A549 (cell line): Measurements from ENCODE around the gene EFS. TPM values are rescaled to one million over a fixed set of nuclear protein-coding genes. Genes with fewer than 3 reads are reported as not detected.

Experiments
- ATAC-seq, 2 experiments: fragments of 200-7000 bp in 1 of 2; fragments of >200 bp in 1 of 2; cut with Nextera tagmentation in 1 of 2; cut with Tn5 transposase in 1 of 2; 3 replicates each; pipeline versions ENCODE4 v1.8.0 to v1.9.1; 2018 to 2020; ENCODE audit warnings: mild to moderate bottlenecking in 1 of 2, moderate library complexity in 1 of 2
- CTCF ChIA-PET: fragments of 300-600 bp; sonication (Branson Sonifier 250); formaldehyde crosslinking; extraction: SDS; loops from one replicate; lab custom pipeline; 2021; ENCODE audit warnings: antibody characterized with exemption, inconsistent platforms; lab: Yijun Ruan, JAX
- POLR2A ChIA-PET: fragments of 350-600 bp; formaldehyde crosslinking; extraction: SDS; loops from one replicate; lab custom pipeline; 2021; ENCODE audit warnings: antibody characterized with exemption, inconsistent platforms; lab: Yijun Ruan, JAX
- DNase-seq, 2 experiments: peaks; one replicate each; pipeline versions ENCODE4 v3.0.0 to v3.0.0-alpha.2; 2011 to 2016; ENCODE audit warnings: low read depth in 1 of 2, low spot score in 1 of 2
- FAIRE-seq: peaks from 2 replicates; lab custom pipeline; 2011; peaks lifted over from hg19 to GRCh38; lab: Jason Lieb, UNC
- H3K27ac ChIP-seq, 2 experiments: fragments of >200 bp; sonication (Bioruptor Twin); formaldehyde crosslinking; 3 replicates each; pipeline ENCODE4 v1.5.1; 2016 to 2017
- H3K4me1 ChIP-seq: fragments of >200 bp; sonication (Bioruptor Twin); formaldehyde crosslinking; 3 replicates; pipeline ENCODE4 v1.6.1; 2016
- H3K4me2 ChIP-seq: fragments of >200 bp; sonication (Bioruptor Twin); formaldehyde crosslinking; 3 replicates; pipeline ENCODE4 v1.6.1; 2016
- H3K4me3 ChIP-seq: fragments of >200 bp; sonication (Bioruptor Twin); formaldehyde crosslinking; 3 replicates; pipeline ENCODE4 v1.5.1; 2016
- H3K9me3 ChIP-seq: fragments of >200 bp; sonication (Bioruptor Twin); formaldehyde crosslinking; 3 replicates; pipeline ENCODE4 v1.6.1; 2016
- BHLHE40 ChIP-seq: IDR thresholded peaks from 2 replicates; pipeline ENCODE4 v1.6.1; 2012; ENCODE audit warnings: low read depth, low read length, inconsistent platforms
- CHD2 ChIP-seq: fragments of 150-350 bp; IDR thresholded peaks from 2 replicates; pipeline ENCODE4 v1.6.1; 2014; ENCODE audit warnings: low read length; ENCODE audit not compliant: partially characterized antibody
- EHMT2 ChIP-seq: fragments of 200-600 bp; sonication (generic); IDR thresholded peaks from 2 replicates; pipeline ENCODE4 v1.6.1; 2016; ENCODE audit warnings: antibody characterized with exemption, low read depth, mild to moderate bottlenecking, moderate library complexity
- FOSB ChIP-seq: fragments of 250-450 bp; sonication (Bioruptor Pico); IDR thresholded peaks from 2 replicates; pipeline ENCODE4 v1.5.0; 2020; ENCODE audit warnings: mild to moderate bottlenecking, moderate library complexity
- FOXS1 ChIP-seq: fragments of 250-450 bp; sonication (Bioruptor Pico); IDR thresholded peaks from 2 replicates; pipeline ENCODE4 v1.5.0; 2020; ENCODE audit warnings: mild to moderate bottlenecking, moderate library complexity
- HEYL ChIP-seq: fragments of 250-450 bp; sonication (Bioruptor Pico); IDR thresholded peaks from 2 replicates; pipeline ENCODE4 v1.8.0; 2021; ENCODE audit warnings: mild to moderate bottlenecking, moderate library complexity
- HOXA7 ChIP-seq: fragments of 250-450 bp; sonication (Bioruptor Pico); IDR thresholded peaks from 2 replicates; pipeline ENCODE4 v1.5.0; 2020; ENCODE audit warnings: mild to moderate bottlenecking, moderate library complexity
- JUN ChIP-seq, 2 experiments: fragments of >200 bp; sonication (Bioruptor Twin); formaldehyde crosslinking; IDR thresholded peaks; 2 replicates in 1 of 2; 3 replicates in 1 of 2; pipeline ENCODE4 v1.6.1; 2016 to 2017
- MAZ ChIP-seq: fragments of 150-350 bp; IDR thresholded peaks from 2 replicates; pipeline ENCODE4 v1.6.1; 2014; ENCODE audit warnings: antibody characterized with exemption, low read depth, low read length, borderline replicate concordance
- NPAS2 ChIP-seq: fragments of 250-450 bp; sonication (Bioruptor Pico); IDR thresholded peaks from 2 replicates; pipeline ENCODE4 v1.8.0; 2022; ENCODE audit warnings: mild to moderate bottlenecking, moderate library complexity, borderline replicate concordance
- NR3C1 ChIP-seq: fragments of >200 bp; sonication (Bioruptor Twin); formaldehyde crosslinking; IDR thresholded peaks from 3 replicates; pipeline ENCODE4 v1.6.1; 2017
- PHF8 ChIP-seq: fragments of 200-600 bp; sonication (generic); IDR thresholded peaks from 2 replicates; pipeline ENCODE4 v1.6.1; 2016; ENCODE audit warnings: low read depth, mild to moderate bottlenecking, antibody characterized with exemption, moderate library complexity, borderline replicate concordance
- RAD21 ChIP-seq, 2 experiments: fragments of >200 bp in 1 of 2; sonication (Bioruptor Twin) in 1 of 2; formaldehyde crosslinking in 1 of 2; IDR thresholded peaks in 1 of 2; conservative IDR thresholded peaks in 1 of 2; 2 replicates in 1 of 2; 3 replicates in 1 of 2; pipeline ENCODE4 v1.6.1; 2012 to 2018; ENCODE audit warnings: inconsistent platforms in 1 of 2
- RARB ChIP-seq: fragments of 250-450 bp; sonication (Bioruptor Pico); IDR thresholded peaks from 2 replicates; pipeline ENCODE4 v1.8.0; 2021; ENCODE audit warnings: mild to moderate bottlenecking, moderate library complexity
- SMC3 ChIP-seq: fragments of >200 bp; sonication (Bioruptor Twin); formaldehyde crosslinking; IDR thresholded peaks from 3 replicates; pipeline ENCODE4 v1.6.1; 2018; ENCODE audit warnings: inconsistent platforms
- ZC3H11A ChIP-seq: fragments of 450-650 bp; IDR thresholded peaks from 2 replicates; pipeline ENCODE4 v1.6.1; 2014; ENCODE audit warnings: antibody characterized with exemption, mild to moderate bottlenecking
- ZFP36 ChIP-seq: fragments of 450-650 bp; IDR thresholded peaks from 2 replicates; pipeline ENCODE4 v1.6.1; 2014; ENCODE audit warnings: borderline replicate concordance; ENCODE audit not compliant: partially characterized antibody
- WGBS: methylation state at CpG from one replicate; pipeline ENCODE4 v1.1.6; 2017; ENCODE audit errors: missing lambda C conversion rate; 5-methylcytosine and 5-hydroxymethylcytosine counted together
- polyA plus RNA-seq, 4 experiments: library from polyadenylated mRNA; depleted of rRNA in 3 of 4; stranded (reverse); fragments of >200 nt; fragmentation: RNase III in 1 of 4; extraction: RNeasy Plus Mini Kit Qiagen cat#74134 plus additional on column Dnase treatment in 1 of 4; gene quantifications; 2 replicates in 3 of 4; 3 replicates in 1 of 4; pipeline ENCODE4 v1.2.3, GENCODE V29; 2011 to 2017
- TF ChIP-seq, protein P1 (sequence below): fragments of 200-600 bp; sonication (generic); IDR thresholded peaks from 2 replicates; pipeline ENCODE4 v1.6.1; 2016; ENCODE audit warnings: antibody characterized with exemption, mild to moderate bottlenecking, moderate library complexity
- TF ChIP-seq, protein P2 (sequence below): IDR thresholded peaks from 2 replicates; pipeline ENCODE4 v1.6.1; 2012; ENCODE audit warnings: low read depth, borderline replicate concordance
- TF ChIP-seq, protein P3 (sequence below): fragments of >200 bp; sonication (Bioruptor Twin); formaldehyde crosslinking; IDR thresholded peaks from 2 replicates; pipeline ENCODE4 v1.6.1; 2016
- TF ChIP-seq, protein P4 (sequence below): fragments of 250-450 bp; sonication (Bioruptor Pico); IDR thresholded peaks from 2 replicates; pipeline ENCODE4 v1.5.0; 2021; ENCODE audit warnings: mild to moderate bottlenecking, moderate library complexity, borderline replicate concordance
- TF ChIP-seq, protein P5 (sequence below): IDR thresholded peaks from 2 replicates; pipeline ENCODE4 v1.6.1; 2012
- TF ChIP-seq, protein P6 (sequence below): fragments of >200 bp; sonication (Bioruptor Twin); formaldehyde crosslinking; IDR thresholded peaks from 3 replicates; pipeline ENCODE4 v1.5.1; 2016
- TF ChIP-seq, protein P7 (sequence below): fragments of 250-450 bp; sonication (Bioruptor Pico); IDR thresholded peaks from 2 replicates; pipeline ENCODE4 v1.5.0; 2020; ENCODE audit warnings: low read depth, mild to moderate bottlenecking, moderate library complexity

EFS gene
- polyA plus RNA-seq, 2 of the 4 experiments (the other 2 are of a cell fraction): not detected

DNA sequence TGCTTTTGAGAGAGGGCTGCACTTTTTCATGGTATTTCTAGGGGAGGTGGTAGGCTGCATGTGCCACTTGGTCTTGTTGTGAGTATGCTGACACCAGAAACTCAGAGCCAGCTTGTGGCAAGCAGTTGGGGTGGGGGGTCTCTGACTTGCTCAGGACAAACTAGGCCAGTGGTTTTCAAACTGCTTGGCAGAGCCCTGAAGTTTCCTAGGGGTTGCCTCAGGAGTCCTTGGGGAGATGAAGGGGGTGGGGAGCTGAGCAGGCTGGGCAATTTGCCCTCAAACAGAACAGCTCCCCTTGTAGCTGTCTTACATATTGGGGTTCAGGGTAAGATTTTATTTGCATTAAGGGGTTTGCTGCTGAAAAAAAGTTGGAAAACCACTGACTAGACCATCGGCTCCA is 54.4 kb downstream of the EFS start:
- CTCF ChIA-PET: interaction anchor here (1.0 to 2.9 kb wide), 6 partner anchors 9 to 216 kb away, joined by 3 to 15 read pairs (median 4); partner anchors contain the start of genes ACIN1, C14orf119, PABPN1 and PPP1R3E
- H3K4me2 ChIP-seq: no peak overlapping the region
- H3K9me3 ChIP-seq: no peaks in the 10 kb centered on the region
- TF ChIP-seq BHLHE40 (no peak), RARB (CRISPR knock-in tag) (no peak), FOSB (CRISPR knock-in tag) (no peak), NPAS2 (CRISPR knock-in tag) (no peak), PHF8 (no peak), ZC3H11A (no peak), CHD2 (no peak), HEYL (CRISPR knock-in tag) (no peak), ZFP36 (no peak)
- TF ChIP-seq, protein P1, sequence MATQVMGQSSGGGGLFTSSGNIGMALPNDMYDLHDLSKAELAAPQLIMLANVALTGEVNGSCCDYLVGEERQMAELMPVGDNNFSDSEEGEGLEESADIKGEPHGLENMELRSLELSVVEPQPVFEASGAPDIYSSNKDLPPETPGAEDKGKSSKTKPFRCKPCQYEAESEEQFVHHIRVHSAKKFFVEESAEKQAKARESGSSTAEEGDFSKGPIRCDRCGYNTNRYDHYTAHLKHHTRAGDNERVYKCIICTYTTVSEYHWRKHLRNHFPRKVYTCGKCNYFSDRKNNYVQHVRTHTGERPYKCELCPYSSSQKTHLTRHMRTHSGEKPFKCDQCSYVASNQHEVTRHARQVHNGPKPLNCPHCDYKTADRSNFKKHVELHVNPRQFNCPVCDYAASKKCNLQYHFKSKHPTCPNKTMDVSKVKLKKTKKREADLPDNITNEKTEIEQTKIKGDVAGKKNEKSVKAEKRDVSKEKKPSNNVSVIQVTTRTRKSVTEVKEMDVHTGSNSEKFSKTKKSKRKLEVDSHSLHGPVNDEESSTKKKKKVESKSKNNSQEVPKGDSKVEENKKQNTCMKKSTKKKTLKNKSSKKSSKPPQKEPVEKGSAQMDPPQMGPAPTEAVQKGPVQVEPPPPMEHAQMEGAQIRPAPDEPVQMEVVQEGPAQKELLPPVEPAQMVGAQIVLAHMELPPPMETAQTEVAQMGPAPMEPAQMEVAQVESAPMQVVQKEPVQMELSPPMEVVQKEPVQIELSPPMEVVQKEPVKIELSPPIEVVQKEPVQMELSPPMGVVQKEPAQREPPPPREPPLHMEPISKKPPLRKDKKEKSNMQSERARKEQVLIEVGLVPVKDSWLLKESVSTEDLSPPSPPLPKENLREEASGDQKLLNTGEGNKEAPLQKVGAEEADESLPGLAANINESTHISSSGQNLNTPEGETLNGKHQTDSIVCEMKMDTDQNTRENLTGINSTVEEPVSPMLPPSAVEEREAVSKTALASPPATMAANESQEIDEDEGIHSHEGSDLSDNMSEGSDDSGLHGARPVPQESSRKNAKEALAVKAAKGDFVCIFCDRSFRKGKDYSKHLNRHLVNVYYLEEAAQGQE: no peak
- TF ChIP-seq, protein P2, sequence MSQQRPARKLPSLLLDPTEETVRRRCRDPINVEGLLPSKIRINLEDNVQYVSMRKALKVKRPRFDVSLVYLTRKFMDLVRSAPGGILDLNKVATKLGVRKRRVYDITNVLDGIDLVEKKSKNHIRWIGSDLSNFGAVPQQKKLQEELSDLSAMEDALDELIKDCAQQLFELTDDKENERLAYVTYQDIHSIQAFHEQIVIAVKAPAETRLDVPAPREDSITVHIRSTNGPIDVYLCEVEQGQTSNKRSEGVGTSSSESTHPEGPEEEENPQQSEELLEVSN: no peak
- TF ChIP-seq, protein P3, sequence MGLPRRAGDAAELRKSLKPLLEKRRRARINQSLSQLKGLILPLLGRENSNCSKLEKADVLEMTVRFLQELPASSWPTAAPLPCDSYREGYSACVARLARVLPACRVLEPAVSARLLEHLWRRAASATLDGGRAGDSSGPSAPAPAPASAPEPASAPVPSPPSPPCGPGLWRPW: no peak
- H3K27ac ChIP-seq: no peak overlapping the region
- DNase-seq (no peak), FAIRE-seq (no peak), ATAC-seq (no peak)
- H3K4me3 ChIP-seq: no peak overlapping the region
- POLR2A ChIA-PET: interaction anchor here (1.2 to 1.4 kb wide), 2 partner anchors 8 to 11 kb away, joined by 5 read pairs; partner anchors contain the start of genes PABPN1 and PPP1R3E
- WGBS: 82% methylated on average over 1 of the region's 1 CpG
- peaks cover 24% of the 10 kb centered on the region for H3K4me1 ChIP-seq

DNA sequence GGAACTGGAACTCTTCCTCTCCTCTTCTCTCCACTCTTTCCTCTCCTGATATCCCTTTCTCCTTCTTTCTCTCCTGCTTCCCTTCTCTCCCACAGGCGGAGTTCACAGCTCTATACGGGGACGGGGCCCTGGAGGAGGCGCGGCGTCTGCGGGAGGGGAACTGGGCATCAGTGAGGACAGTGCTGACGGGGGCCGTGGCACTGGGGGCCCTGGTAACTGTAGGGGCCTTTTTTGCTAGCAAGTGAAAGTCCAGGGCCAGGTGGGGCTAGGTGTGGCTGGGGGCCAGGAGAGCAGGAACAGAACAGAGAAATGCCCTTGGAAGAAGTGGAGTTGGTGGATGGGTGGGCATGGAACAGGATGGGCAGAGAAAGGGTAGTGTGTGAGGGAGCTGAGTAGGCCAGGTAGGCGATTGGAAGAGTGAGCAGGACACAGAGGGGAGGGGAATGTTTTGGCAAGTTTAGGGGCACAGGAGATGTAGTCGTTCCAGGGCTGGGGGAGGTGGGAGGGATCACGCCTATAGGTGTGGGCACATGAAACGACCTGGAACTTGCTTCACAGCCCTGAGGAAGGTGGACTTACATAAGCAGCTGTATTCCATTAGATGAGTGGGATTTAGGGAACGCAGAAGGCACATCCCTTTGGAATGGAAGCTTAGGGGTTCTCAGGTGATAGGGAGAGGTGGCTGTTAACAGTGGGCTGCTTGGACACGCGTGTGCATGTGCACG is 56.1 kb downstream of the EFS start:
- H3K4me2 ChIP-seq: peak overlapping the region; percentile 94
- FAIRE-seq: no peak
- H3K9me3 ChIP-seq: no peaks in the 10 kb centered on the region
- H3K27ac ChIP-seq: 0 out of 6 replicates have a peak overlapping the region, but pooled peaks of 1 of the 2 experiments have one; percentile 17
- H3K4me1 ChIP-seq: peaks cover 25% of the 10 kb centered on the region
- no peak overlapping the region for H3K4me3 ChIP-seq
- no peak for DNase-seq
- ATAC-seq: no peak
- CTCF ChIA-PET: interaction anchor here (0.5 to 3.8 kb wide), 10 partner anchors 7 to 794 kb away, joined by 3 to 15 read pairs (median 4); partner anchors contain the start of genes PPP1R3E and SLC22A17
- WGBS: 93% methylated on average over 17 of the region's 17 CpGs
- POLR2A ChIA-PET: interaction anchor here (0.5 to 4.5 kb wide), 2 partner anchors 13 to 243 kb away, joined by 3 to 64 read pairs; partner anchors contain the start of genes PABPN1 and ZFHX2
- TF ChIP-seq NPAS2 (CRISPR knock-in tag) (no peak), EHMT2 (no peak), HOXA7 (no peak), SMC3 (no peak), NR3C1 (no peak), RAD21 (conservative IDR thresholded peaks at IDR 0.05 in 1 of 2, IDR thresholded peaks at IDR 0.05 in 1 of 2) (no peak), FOSB (CRISPR knock-in tag) (no peak), MAZ (no peak), FOXS1 (CRISPR knock-in tag) (no peak), JUN (IDR thresholded peaks at IDR 0.05) (no peak)
- TF ChIP-seq, protein P3: no peak
- TF ChIP-seq, protein P4, sequence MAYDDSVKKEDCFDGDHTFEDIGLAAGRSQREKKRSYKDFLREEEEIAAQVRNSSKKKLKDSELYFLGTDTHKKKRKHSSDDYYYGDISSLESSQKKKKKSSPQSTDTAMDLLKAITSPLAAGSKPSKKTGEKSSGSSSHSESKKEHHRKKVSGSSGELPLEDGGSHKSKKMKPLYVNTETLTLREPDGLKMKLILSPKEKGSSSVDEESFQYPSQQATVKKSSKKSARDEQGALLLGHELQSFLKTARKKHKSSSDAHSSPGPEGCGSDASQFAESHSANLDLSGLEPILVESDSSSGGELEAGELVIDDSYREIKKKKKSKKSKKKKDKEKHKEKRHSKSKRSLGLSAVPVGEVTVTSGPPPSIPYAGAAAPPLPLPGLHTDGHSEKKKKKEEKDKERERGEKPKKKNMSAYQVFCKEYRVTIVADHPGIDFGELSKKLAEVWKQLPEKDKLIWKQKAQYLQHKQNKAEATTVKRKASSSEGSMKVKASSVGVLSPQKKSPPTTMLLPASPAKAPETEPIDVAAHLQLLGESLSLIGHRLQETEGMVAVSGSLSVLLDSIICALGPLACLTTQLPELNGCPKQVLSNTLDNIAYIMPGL (CRISPR knock-in tag): no peak
- TF ChIP-seq, protein P5, sequence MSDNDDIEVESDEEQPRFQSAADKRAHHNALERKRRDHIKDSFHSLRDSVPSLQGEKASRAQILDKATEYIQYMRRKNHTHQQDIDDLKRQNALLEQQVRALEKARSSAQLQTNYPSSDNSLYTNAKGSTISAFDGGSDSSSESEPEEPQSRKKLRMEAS: no peak
- TF ChIP-seq, protein P6, sequence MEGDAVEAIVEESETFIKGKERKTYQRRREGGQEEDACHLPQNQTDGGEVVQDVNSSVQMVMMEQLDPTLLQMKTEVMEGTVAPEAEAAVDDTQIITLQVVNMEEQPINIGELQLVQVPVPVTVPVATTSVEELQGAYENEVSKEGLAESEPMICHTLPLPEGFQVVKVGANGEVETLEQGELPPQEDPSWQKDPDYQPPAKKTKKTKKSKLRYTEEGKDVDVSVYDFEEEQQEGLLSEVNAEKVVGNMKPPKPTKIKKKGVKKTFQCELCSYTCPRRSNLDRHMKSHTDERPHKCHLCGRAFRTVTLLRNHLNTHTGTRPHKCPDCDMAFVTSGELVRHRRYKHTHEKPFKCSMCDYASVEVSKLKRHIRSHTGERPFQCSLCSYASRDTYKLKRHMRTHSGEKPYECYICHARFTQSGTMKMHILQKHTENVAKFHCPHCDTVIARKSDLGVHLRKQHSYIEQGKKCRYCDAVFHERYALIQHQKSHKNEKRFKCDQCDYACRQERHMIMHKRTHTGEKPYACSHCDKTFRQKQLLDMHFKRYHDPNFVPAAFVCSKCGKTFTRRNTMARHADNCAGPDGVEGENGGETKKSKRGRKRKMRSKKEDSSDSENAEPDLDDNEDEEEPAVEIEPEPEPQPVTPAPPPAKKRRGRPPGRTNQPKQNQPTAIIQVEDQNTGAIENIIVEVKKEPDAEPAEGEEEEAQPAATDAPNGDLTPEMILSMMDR: no peak
- TF ChIP-seq, protein P7, sequence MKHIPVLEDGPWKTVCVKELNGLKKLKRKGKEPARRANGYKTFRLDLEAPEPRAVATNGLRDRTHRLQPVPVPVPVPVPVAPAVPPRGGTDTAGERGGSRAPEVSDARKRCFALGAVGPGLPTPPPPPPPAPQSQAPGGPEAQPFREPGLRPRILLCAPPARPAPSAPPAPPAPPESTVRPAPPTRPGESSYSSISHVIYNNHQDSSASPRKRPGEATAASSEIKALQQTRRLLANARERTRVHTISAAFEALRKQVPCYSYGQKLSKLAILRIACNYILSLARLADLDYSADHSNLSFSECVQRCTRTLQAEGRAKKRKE (CRISPR knock-in tag): no peak
